Breast epithelium (tissue), 4 donors: Measurements from ENCODE around the gene DMWD. TPM values are rescaled to one million over a fixed set of nuclear protein-coding genes. Genes with fewer than 3 reads are reported as not detected.

ENCODE experiments used
- DNase-seq, 2 donors: peaks; one replicate each; pipeline ENCODE4 v3.0.0-alpha.2; 2019; ENCODE audit warnings: low spot score in 2 of 2
- H3K27ac ChIP-seq, 2 donors: fragments of 200-600 bp; sonication (generic) in 1 of 2; one replicate each; pipeline ENCODE4 v1.5.1; 2016 to 2019; ENCODE audit warnings: mild to moderate bottlenecking in 1 of 2
- H3K27me3 ChIP-seq, 2 donors: fragments of 200-600 bp; sonication (generic) in 1 of 2; one replicate each; pipeline versions ENCODE4 v1.5.1 to v1.6.0; 2017 to 2019; ENCODE audit warnings: control low read depth in 1 of 2, mild to moderate bottlenecking in 1 of 2
- H3K36me3 ChIP-seq: fragments of 200-600 bp; one replicate; pipeline ENCODE4 v1.5.1; 2019
- H3K4me1 ChIP-seq, 2 donors: fragments of 200-600 bp; sonication (generic); one replicate each; pipeline ENCODE4 v1.5.1; 2016 to 2019; ENCODE audit warnings: control low read depth in 1 of 2
- H3K4me3 ChIP-seq, 3 donors: fragments of 200-600 bp; sonication (generic); 1 replicate in 2 of 3; 2 replicates in 1 of 3; pipeline ENCODE4 v1.5.1; 2016 to 2019; ENCODE audit warnings: mild to moderate bottlenecking in 3 of 3, moderate library complexity in 2 of 3
- H3K9me3 ChIP-seq, 2 donors: fragments of 200-600 bp; sonication (generic) in 1 of 2; one replicate each; pipeline ENCODE4 v1.5.1; 2016 to 2019; ENCODE audit warnings: control low read depth in 1 of 2
- CTCF ChIP-seq, 3 donors: fragments of 450-650 bp; IDR thresholded peaks; one replicate each; pipeline ENCODE4 v1.5.1; 2016 to 2017; ENCODE audit warnings: antibody characterized with exemption in 3 of 3, mild to moderate bottlenecking in 3 of 3, moderate library complexity in 3 of 3
- POLR2A ChIP-seq: fragments of 450-650 bp; IDR thresholded peaks from one replicate; pipeline ENCODE4 v1.6.1; 2016; ENCODE audit warnings: antibody characterized with exemption, mild to moderate bottlenecking, moderate library complexity
- POLR2AphosphoS5 ChIP-seq, 3 donors: sonication (generic); formaldehyde crosslinking; IDR thresholded peaks; one replicate each; pipeline ENCODE4 v1.6.1; 2017; ENCODE audit warnings: antibody characterized with exemption in 3 of 3
- intact Hi-C: fragments of 100-400 bp; cut with DNase I; formaldehyde crosslinking; loops from one replicate; pipeline ENCODE4 v1.15.1; 2023; ENCODE audit warnings: low total_unique reads
- total RNA-seq, 3 donors: library from RNA; depleted of rRNA; stranded (reverse); fragments of >200 nt; gene quantifications; one replicate each; pipeline ENCODE4 v1.1.0, GENCODE V29; 2016

DMWD gene
- total RNA-seq, 3 donors from 2014 or later: 24.2 to 31.1 (median 29.3) TPM

- Histone ChIP-seq H3K9me3 (no peaks in the 10 kb centered on the region), H3K4me1 (peaks cover 22 to 25% of the 10 kb centered on the region in 2 donors), H3K27ac (peak overlapping the region; percentile 61 to 92), H3K4me3 (peak overlapping the region; percentile 40 to 57 (median 55)), H3K36me3 (peaks cover 6% of the 10 kb centered on the region), H3K27me3 (no peaks in the 10 kb centered on the region)
- intact Hi-C loops: no loop called here
- no peak for DNase-seq
- TF ChIP-seq CTCF (IDR thresholded peaks at IDR 0.05): no peak
These were observed 12.5 kb downstream of the DMWD start for GRCh38 chr19:45780146-45780447.

- Histone ChIP-seq H3K9me3 (no peaks in the 10 kb centered on the region), H3K4me1 (peaks cover 22 to 25% of the 10 kb centered on the region in 2 donors), H3K27ac (peak overlapping the region; percentile 61 to 92), H3K4me3 (peak overlapping the region; percentile 7 to 57 (median 40)), H3K36me3 (peaks cover 6% of the 10 kb centered on the region), H3K27me3 (no peaks in the 10 kb centered on the region)
- DNase-seq: peak; percentile 91 to 92
- intact Hi-C loops: no loop called here
- TF ChIP-seq CTCF (IDR thresholded peaks at IDR 0.05): peak; percentile 38 to 85 (median 59)
- no peak for TF ChIP-seq POLR2A
These were observed 13.2 kb downstream of the DMWD start for GRCh38 chr19:45779231-45780145.

GRCh38 chr19:45778010-45778661 is 14.5 kb downstream of the DMWD start:
- Histone ChIP-seq H3K27me3 (no peaks in the 10 kb centered on the region), H3K4me3 (no peak overlapping the region), H3K9me3 (no peaks in the 10 kb centered on the region), H3K36me3 (peaks cover 6% of the 10 kb centered on the region), H3K4me1 (peaks cover 14 to 16% of the 10 kb centered on the region in 2 donors), H3K27ac (no peak overlapping the region)
- no peak for DNase-seq
- no peak for TF ChIP-seq POLR2A
- intact Hi-C loops: no loop called here

GRCh38 chr19:45777395-45777961 is 15.2 kb downstream of the DMWD start:
- no peak for DNase-seq
- Histone ChIP-seq H3K27me3 (no peaks in the 10 kb centered on the region), H3K27ac (no peak overlapping the region), H3K36me3 (peaks cover 6% of the 10 kb centered on the region), H3K4me1 (peaks cover 11 to 13% of the 10 kb centered on the region in 2 donors), H3K9me3 (no peaks in the 10 kb centered on the region), H3K4me3 (no peak overlapping the region)
- no peak for TF ChIP-seq POLR2AphosphoS5 (IDR thresholded peaks at IDR 0.05)
- intact Hi-C loops: no loop called here

GRCh38 chr19:45774765-45775164 is 17.9 kb downstream of the DMWD start:
- H3K9me3 ChIP-seq: no peaks in the 10 kb centered on the region
- H3K4me1 ChIP-seq: no peaks in the 10 kb centered on the region
- peaks cover 6% of the 10 kb centered on the region for H3K36me3 ChIP-seq
- TF ChIP-seq POLR2AphosphoS5 (IDR thresholded peaks at IDR 0.05): no peak
- TF ChIP-seq POLR2A: no peak
- TF ChIP-seq CTCF (IDR thresholded peaks at IDR 0.05): no peak
- DNase-seq: no peak
- no peaks in the 10 kb centered on the region for H3K27me3 ChIP-seq
- intact Hi-C loops: no loop called here
- H3K27ac ChIP-seq: no peak overlapping the region
- H3K4me3 ChIP-seq: no peak overlapping the region

- Histone ChIP-seq H3K9me3 (no peaks in the 10 kb centered on the region), H3K36me3 (peaks cover 6% of the 10 kb centered on the region), H3K4me1 (no peaks in the 10 kb centered on the region), H3K27me3 (no peaks in the 10 kb centered on the region), H3K27ac (peak overlapping the region in 1 of 2 donors; percentile 13), H3K4me3 (no peak overlapping the region)
- TF ChIP-seq CTCF (IDR thresholded peaks at IDR 0.05) (no peak), POLR2A (no peak), POLR2AphosphoS5 (IDR thresholded peaks at IDR 0.05) (no peak)
- intact Hi-C loops: no loop called here
- DNase-seq: no peak
These were observed 19.3 kb downstream of the DMWD start for GRCh38 chr19:45773384-45773783.
